ENCODE measurements around the gene MEGF9.

DNA sequence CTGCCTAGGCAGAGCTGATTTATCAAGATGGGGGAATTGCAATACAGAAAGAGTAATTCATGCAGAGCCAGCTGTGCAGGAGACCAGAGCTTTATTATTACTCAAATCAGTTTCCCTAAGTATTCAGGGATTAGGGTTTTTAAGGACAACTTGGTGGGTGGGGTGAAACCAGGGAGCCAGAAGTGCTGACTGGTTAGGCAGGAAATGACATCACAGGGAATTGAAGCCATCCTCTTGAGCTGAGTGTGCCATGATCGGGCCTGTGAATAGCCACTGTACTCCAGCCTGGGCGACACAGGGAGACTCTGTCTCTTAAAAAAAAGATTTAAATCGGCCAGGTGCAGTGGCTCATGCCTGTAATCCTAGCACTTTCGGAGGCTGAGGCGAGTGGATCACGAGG, 89.0 kb downstream of the MEGF9 start:
- TF ChIP-seq, protein P1, sequence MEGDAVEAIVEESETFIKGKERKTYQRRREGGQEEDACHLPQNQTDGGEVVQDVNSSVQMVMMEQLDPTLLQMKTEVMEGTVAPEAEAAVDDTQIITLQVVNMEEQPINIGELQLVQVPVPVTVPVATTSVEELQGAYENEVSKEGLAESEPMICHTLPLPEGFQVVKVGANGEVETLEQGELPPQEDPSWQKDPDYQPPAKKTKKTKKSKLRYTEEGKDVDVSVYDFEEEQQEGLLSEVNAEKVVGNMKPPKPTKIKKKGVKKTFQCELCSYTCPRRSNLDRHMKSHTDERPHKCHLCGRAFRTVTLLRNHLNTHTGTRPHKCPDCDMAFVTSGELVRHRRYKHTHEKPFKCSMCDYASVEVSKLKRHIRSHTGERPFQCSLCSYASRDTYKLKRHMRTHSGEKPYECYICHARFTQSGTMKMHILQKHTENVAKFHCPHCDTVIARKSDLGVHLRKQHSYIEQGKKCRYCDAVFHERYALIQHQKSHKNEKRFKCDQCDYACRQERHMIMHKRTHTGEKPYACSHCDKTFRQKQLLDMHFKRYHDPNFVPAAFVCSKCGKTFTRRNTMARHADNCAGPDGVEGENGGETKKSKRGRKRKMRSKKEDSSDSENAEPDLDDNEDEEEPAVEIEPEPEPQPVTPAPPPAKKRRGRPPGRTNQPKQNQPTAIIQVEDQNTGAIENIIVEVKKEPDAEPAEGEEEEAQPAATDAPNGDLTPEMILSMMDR (IDR thresholded peaks at IDR 0.05 in 2 of 3, conservative IDR thresholded peaks at IDR 0.05 in 1 of 3; ENCODE audit: borderline replicate concordance in 1 of 3, insufficient read depth in 1 of 3, low read depth in 2 of 3, low read length in 2 of 3), result no peak
- no peak for TF ChIP-seq REST (IDR thresholded peaks at IDR 0.05; ENCODE audit: low read depth)
- TF ChIP-seq POLR2A (IDR thresholded peaks at IDR 0.05; ENCODE audit: borderline replicate concordance, extremely low read depth, insufficient read depth, insufficient read length), result no peak
- TF ChIP-seq CBX3 (IDR thresholded peaks at IDR 0.05; ENCODE audit: low read depth), result no peak
- no peak for TF ChIP-seq EZH2 (IDR thresholded peaks at IDR 0.05)
- TF ChIP-seq YY1 (IDR thresholded peaks at IDR 0.05; ENCODE audit: extremely low read depth, insufficient replicate concordance, low read depth, low read length), result no peak
- no peak for TF ChIP-seq CEBPB (IDR thresholded peaks at IDR 0.05; ENCODE audit: low read depth)
- no peak for TF ChIP-seq MAX (IDR thresholded peaks at IDR 0.05)
- no peak for TF ChIP-seq POLR2AphosphoS5 (IDR thresholded peaks at IDR 0.05; ENCODE audit: low read depth, low read length)
